Stimulated activated CD4-positive, alpha-beta T cell treated with anti-CD3 and anti-CD28 coated beads, Interleukin-1b, Interleukin-23, amount 100 ng/mL, for 48 hours (primary cell): ENCODE data around the gene UBAC2.

Source experiments
- DNase-seq: peaks from one replicate; pipeline ENCODE4 v3.0.0-alpha.2; 2020

UBAC2 gene

GRCh38 chr13:99315186-99315585 lies 114.5 kb downstream of the UBAC2 start:
- peak; percentile 30 for DNase-seq

GRCh38 chr13:99316224-99316623 lies 115.6 kb downstream of the UBAC2 start:
- DNase-seq: no peak

- no peak for DNase-seq
These were observed 116.1 kb downstream of the UBAC2 start for GRCh38 chr13:99316657-99317256.

GRCh38 chr13:99320693-99321481 lies 120.2 kb downstream of the UBAC2 start:
- no peak for DNase-seq

GRCh38 chr13:99321709-99322108 lies 121.1 kb downstream of the UBAC2 start:
- DNase-seq: no peak

GRCh38 chr13:99322297-99323103 lies 121.8 kb downstream of the UBAC2 start:
- peak; percentile 60 for DNase-seq

- no peak for DNase-seq
These were observed 122.8 kb downstream of the UBAC2 start for GRCh38 chr13:99323488-99323887.

- DNase-seq: no peak
These were observed 125.4 kb downstream of the UBAC2 start for GRCh38 chr13:99326012-99326411.

GRCh38 chr13:99327126-99327525 lies 126.5 kb downstream of the UBAC2 start:
- DNase-seq: no peak

GRCh38 chr13:99327761-99328160 lies 127.1 kb downstream of the UBAC2 start:
- no peak for DNase-seq

GRCh38 chr13:99329477-99329876 lies 128.8 kb downstream of the UBAC2 start:
- no peak for DNase-seq

GRCh38 chr13:99330942-99331341 lies 130.3 kb downstream of the UBAC2 start:
- DNase-seq: no peak

GRCh38 chr13:99331881-99332293 lies 131.2 kb downstream of the UBAC2 start:
- no peak for DNase-seq

GRCh38 chr13:99332456-99332855 lies 131.8 kb downstream of the UBAC2 start:
- no peak for DNase-seq

GRCh38 chr13:99334221-99334620 lies 133.6 kb downstream of the UBAC2 start:
- DNase-seq: no peak

GRCh38 chr13:99335087-99335486 lies 134.4 kb downstream of the UBAC2 start:
- DNase-seq: no peak

- DNase-seq: no peak
These were observed 134.9 kb downstream of the UBAC2 start for GRCh38 chr13:99335603-99336002.

- no peak for DNase-seq
These were observed 138.6 kb downstream of the UBAC2 start for GRCh38 chr13:99339230-99339721.

GRCh38 chr13:99339736-99340397 lies 139.2 kb downstream of the UBAC2 start:
- DNase-seq: no peak

- DNase-seq: no peak
These were observed 140.0 kb downstream of the UBAC2 start for GRCh38 chr13:99340638-99341037.

- no peak for DNase-seq
These were observed 141.5 kb downstream of the UBAC2 start for GRCh38 chr13:99341969-99342722.

GRCh38 chr13:99342723-99343315 lies 142.2 kb downstream of the UBAC2 start:
- no peak for DNase-seq
